IMR-90 (cell line): ENCODE measurements around the gene OR3A2. TPM values are rescaled to one million over a fixed set of nuclear protein-coding genes. Genes with fewer than 3 reads are reported as not detected.

ENCODE experiments used
- ATAC-seq: fragments of 200-7000 bp; cut with Tn5 transposase; 2 replicates; pipeline ENCODE4 v1.9.1; 2020; ENCODE audit warnings: low read depth, mild to moderate bottlenecking, moderate library complexity
- BruUV-seq: library from RNA; stranded (reverse); fragments of 400-500 nt; replicated peaks from 2 replicates; lab custom pipeline; 2021; lab: Mats Ljungman, UMichigan
- CTCF ChIA-PET: fragments of 300-600 bp; formaldehyde crosslinking; extraction: SDS; loops from one replicate; lab custom pipeline; 2021; ENCODE audit warnings: antibody characterized with exemption; lab: Yijun Ruan, JAX
- POLR2A ChIA-PET: fragments of 300-600 bp; sonication (Branson Sonifier 250); formaldehyde crosslinking; loops from one replicate; lab custom pipeline; 2022; ENCODE audit warnings: antibody characterized with exemption; ENCODE audit not compliant: unreplicated experiment; lab: Charles Lee
- DNase-seq: peaks from one replicate; pipeline ENCODE4 v3.0.0; 2013
- H2AFZ ChIP-seq: replicated peaks from 2 replicates; pipeline ENCODE3; 2013; ENCODE audit warnings: low read length, mild to moderate bottlenecking; ENCODE audit not compliant: poor library complexity
- H2AK5ac ChIP-seq: 2 replicates; pipeline ENCODE4 v1.6.1; 2013; ENCODE audit warnings: low read depth, low read length, inconsistent platforms
- H2AK9ac ChIP-seq: replicated peaks from 2 replicates; pipeline ENCODE3; 2013; ENCODE audit warnings: mild to moderate bottlenecking, low read depth, low read length, moderate library complexity; ENCODE audit not compliant: poor library complexity
- H2BK120ac ChIP-seq: 2 replicates; pipeline ENCODE4 v1.6.1; 2013; ENCODE audit warnings: low read depth, low read length, inconsistent platforms
- H2BK15ac ChIP-seq: 3 replicates; pipeline ENCODE4 v1.6.1; 2013; ENCODE audit warnings: low read depth, low read length, inconsistent platforms
- H2BK20ac ChIP-seq: 2 replicates; pipeline ENCODE4 v1.6.1; 2013; ENCODE audit warnings: low read depth, mild to moderate bottlenecking, inconsistent platforms, low read length, moderate library complexity
- H2BK5ac ChIP-seq: 2 replicates; pipeline ENCODE4 v1.6.1; 2013; ENCODE audit warnings: mild to moderate bottlenecking, low read depth, low read length, inconsistent platforms; ENCODE audit not compliant: poor library complexity, severe bottlenecking
- H3K14ac ChIP-seq: replicated peaks from 2 replicates; pipeline ENCODE4 v1.6.1; 2013; ENCODE audit warnings: low read depth, low read length, inconsistent platforms
- H3K18ac ChIP-seq: 2 replicates; pipeline ENCODE4 v1.6.1; 2013; ENCODE audit warnings: low read depth, low read length, control low read depth
- H3K23ac ChIP-seq: 2 replicates; pipeline ENCODE4 v1.6.1; 2013; ENCODE audit warnings: low read depth, low read length, inconsistent platforms
- H3K27ac ChIP-seq: 2 replicates; pipeline ENCODE4 v1.5.1; 2013; ENCODE audit warnings: mild to moderate bottlenecking, control low read depth, low read length; ENCODE audit not compliant: insufficient read depth
- H3K27me3 ChIP-seq: 2 replicates; pipeline ENCODE4 v1.6.1; 2013; ENCODE audit warnings: low read length; ENCODE audit not compliant: control insufficient read depth, insufficient read depth
- H3K36me3 ChIP-seq: 2 replicates; pipeline ENCODE4 v1.6.1; 2013; ENCODE audit warnings: low read length, mixed read lengths; ENCODE audit not compliant: control insufficient read depth, insufficient read depth
- H3K4ac ChIP-seq: 2 replicates; pipeline ENCODE4 v1.6.1; 2013; ENCODE audit warnings: low read depth, low read length, inconsistent platforms
- H3K4me1 ChIP-seq: 2 replicates; pipeline ENCODE4 v1.6.1; 2013; ENCODE audit warnings: low read length, mixed read lengths; ENCODE audit not compliant: control insufficient read depth, insufficient read depth
- H3K4me2 ChIP-seq: 2 replicates; pipeline ENCODE4 v1.6.1; 2013; ENCODE audit warnings: low read depth, mild to moderate bottlenecking, control low read depth, low read length, moderate library complexity
- H3K4me3 ChIP-seq: 2 replicates; pipeline ENCODE4 v1.5.1; 2013; ENCODE audit warnings: low read depth, mild to moderate bottlenecking, control low read depth, low read length, moderate library complexity; ENCODE audit not compliant: insufficient read depth
- H3K56ac ChIP-seq: 2 replicates; pipeline ENCODE4 v1.6.1; 2013; ENCODE audit warnings: low read length, inconsistent platforms; ENCODE audit not compliant: insufficient read depth; ENCODE audit errors: extremely low read depth
- H3K79me1 ChIP-seq, 2 experiments: 2 replicates each; pipeline ENCODE4 v1.6.1; 2013; ENCODE audit warnings: low read length in 2 of 2, inconsistent platforms in 1 of 2, low read depth in 1 of 2
- H3K9ac ChIP-seq: 2 replicates; pipeline ENCODE4 v1.6.1; 2013; ENCODE audit warnings: low read depth, low read length, control low read depth
- H3K9me1 ChIP-seq: 2 replicates; pipeline ENCODE4 v1.6.1; 2013; ENCODE audit warnings: low read length, inconsistent platforms; ENCODE audit not compliant: insufficient read depth
- H3K9me3 ChIP-seq: 2 replicates; pipeline ENCODE4 v1.6.1; 2013; ENCODE audit warnings: low read length; ENCODE audit not compliant: control insufficient read depth, insufficient read depth
- H4K20me1 ChIP-seq: 2 replicates; pipeline ENCODE4 v1.6.1; 2013; ENCODE audit warnings: low read length, inconsistent platforms; ENCODE audit not compliant: insufficient read depth
- H4K5ac ChIP-seq: 2 replicates; pipeline ENCODE4 v1.6.1; 2013; ENCODE audit warnings: mild to moderate bottlenecking, low read depth, low read length, control low read depth
- H4K8ac ChIP-seq, 2 experiments: 2 replicates each; pipeline ENCODE4 v1.6.1; 2013; ENCODE audit warnings: low read depth in 2 of 2, low read length in 2 of 2, control low read depth in 1 of 2, inconsistent platforms in 1 of 2
- H4K91ac ChIP-seq: 2 replicates; pipeline ENCODE4 v1.6.1; 2013; ENCODE audit warnings: low read depth, low read length, inconsistent platforms; ENCODE audit not compliant: insufficient read depth
- BHLHE40 ChIP-seq: fragments of 150-350 bp; IDR thresholded peaks from 2 replicates; pipeline ENCODE4 v1.6.1; 2016; ENCODE audit warnings: mild to moderate bottlenecking, low read depth, low read length
- CEBPB ChIP-seq: IDR thresholded peaks from 2 replicates; pipeline ENCODE4 v1.6.1; 2012; ENCODE audit warnings: low read depth, low read length, improper control_type of control experiment
- CHD1 ChIP-seq: IDR thresholded peaks from 2 replicates; pipeline ENCODE4 v1.6.1; 2012; ENCODE audit warnings: low read depth, low read length, improper control_type of control experiment
- ELK1 ChIP-seq: fragments of 150-350 bp; IDR thresholded peaks from 2 replicates; pipeline ENCODE4 v1.6.1; 2016; ENCODE audit warnings: low read depth, mild to moderate bottlenecking, low read length, moderate library complexity, borderline replicate concordance
- FOS ChIP-seq: fragments of 150-350 bp; IDR thresholded peaks from 2 replicates; pipeline ENCODE4 v1.6.1; 2016; ENCODE audit warnings: low read depth, low read length
- MAFK ChIP-seq: IDR thresholded peaks from 2 replicates; pipeline ENCODE4 v1.6.1; 2012; ENCODE audit warnings: low read depth, low read length, improper control_type of control experiment
- MAZ ChIP-seq: IDR thresholded peaks from 2 replicates; pipeline ENCODE4 v1.6.1; 2012; ENCODE audit warnings: low read depth, mild to moderate bottlenecking, low read length, improper control_type of control experiment, moderate library complexity, borderline replicate concordance
- MXI1 ChIP-seq: IDR thresholded peaks from 2 replicates; pipeline ENCODE4 v1.6.1; 2012; ENCODE audit warnings: low read depth, mild to moderate bottlenecking, low read length, moderate library complexity, borderline replicate concordance
- NFE2L2 ChIP-seq: fragments of 150-350 bp; IDR thresholded peaks from 2 replicates; pipeline ENCODE4 v1.6.1; 2016; ENCODE audit warnings: low read depth, mild to moderate bottlenecking, low read length
- POLR2A ChIP-seq: IDR thresholded peaks from 2 replicates; pipeline ENCODE4 v1.6.1; 2012; ENCODE audit warnings: mild to moderate bottlenecking, low read depth, low read length
- RAD21 ChIP-seq: IDR thresholded peaks from 2 replicates; pipeline ENCODE4 v1.6.1; 2012; ENCODE audit warnings: low read length, improper control_type of control experiment
- RCOR1 ChIP-seq: IDR thresholded peaks from 2 replicates; pipeline ENCODE4 v1.6.1; 2012; ENCODE audit warnings: mild to moderate bottlenecking, low read length, improper control_type of control experiment; ENCODE audit not compliant: insufficient replicate concordance
- SMC3 ChIP-seq: fragments of 150-350 bp; IDR thresholded peaks from 2 replicates; pipeline ENCODE4 v1.6.1; 2016; ENCODE audit warnings: low read depth, mild to moderate bottlenecking, antibody characterized with exemption, low read length, moderate library complexity
- USF2 ChIP-seq: fragments of 150-350 bp; IDR thresholded peaks from 2 replicates; pipeline ENCODE4 v1.6.1; 2017; ENCODE audit warnings: mild to moderate bottlenecking, antibody characterized with exemption, low read length, low read depth
- WGBS, 2 experiments: methylation state at CpG; one replicate each; pipeline versions ENCODE4 v1.1.5 to v1.1.7; 2013; ENCODE audit warnings: missing lambda C conversion rate in 2 of 2; ENCODE audit not compliant: insufficient read length in 1 of 2; ENCODE audit errors: extremely low coverage in 2 of 2; 5-methylcytosine and 5-hydroxymethylcytosine counted together
- dilution Hi-C: fragments of 300-500 bp; cut with HindIII; formaldehyde crosslinking; loops from one replicate; pipeline ENCODE4 v1.14.3; 2018; ENCODE audit warnings: low sequenced_read_pairs; ENCODE audit not compliant: unreplicated experiment
- in situ Hi-C: fragments of 300-500 bp; cut with MboI; formaldehyde crosslinking; loops from 3 replicates; pipeline ENCODE4 v1.14.3; 2019; ENCODE audit warnings: low sequenced_read_pairs, inconsistent platforms, mixed read lengths
- intact Hi-C: fragments of 100-400 bp; cut with micrococcal nuclease; formaldehyde crosslinking; loops from 2 replicates; pipeline ENCODE4 v1.10.0; 2022
- polyA plus RNA-seq, 3 experiments: library from polyadenylated mRNA; depleted of rRNA; stranded (reverse); fragments of >200 nt; gene quantifications; 2 replicates each; pipeline ENCODE4 v1.2.3, GENCODE V29; 2012; ENCODE audit warnings: low replicate concordance in 1 of 3
- total RNA-seq: library from RNA; depleted of rRNA; stranded (reverse); fragments of >200 nt; gene quantifications from 2 replicates; pipeline ENCODE4 v1.2.3, GENCODE V29; 2012
- TF ChIP-seq, protein P1 (sequence below): conservative IDR thresholded peaks from 2 replicates; pipeline ENCODE4 v1.5.1; 2012; ENCODE audit warnings: mild to moderate bottlenecking, low read depth, low read length, improper control_type of control experiment

Gene OR3A2
- total and polyA plus RNA-seq, 2 of the 4 experiments (the other 2 are of a cell fraction) = not detected

GRCh38 chr17:3256575-3256974 is 129.5 kb downstream of the OR3A2 start:
- no peaks in the 10 kb centered on the region for H3K79me1 ChIP-seq
- H3K9me1 ChIP-seq = no peaks in the 10 kb centered on the region
- H3K18ac ChIP-seq = no peak overlapping the region
- dilution Hi-C loops = no loop called here
- no peak overlapping the region for H3K56ac ChIP-seq
- ATAC-seq (no peak), DNase-seq (no peak)
- no peak overlapping the region for H3K14ac ChIP-seq
- ChIA-PET CTCF (no interaction called here), POLR2A (no interaction called here)
- no peak overlapping the region for H2BK5ac ChIP-seq
- TF ChIP-seq FOS (no peak), BHLHE40 (no peak), CEBPB (no peak), SMC3 (no peak), RCOR1 (no peak), USF2 (no peak), MXI1 (no peak), NFE2L2 (no peak), ELK1 (no peak), CHD1 (no peak), MAZ (no peak), POLR2A (no peak), RAD21 (no peak), MAFK (no peak)
- TF ChIP-seq, protein P1, sequence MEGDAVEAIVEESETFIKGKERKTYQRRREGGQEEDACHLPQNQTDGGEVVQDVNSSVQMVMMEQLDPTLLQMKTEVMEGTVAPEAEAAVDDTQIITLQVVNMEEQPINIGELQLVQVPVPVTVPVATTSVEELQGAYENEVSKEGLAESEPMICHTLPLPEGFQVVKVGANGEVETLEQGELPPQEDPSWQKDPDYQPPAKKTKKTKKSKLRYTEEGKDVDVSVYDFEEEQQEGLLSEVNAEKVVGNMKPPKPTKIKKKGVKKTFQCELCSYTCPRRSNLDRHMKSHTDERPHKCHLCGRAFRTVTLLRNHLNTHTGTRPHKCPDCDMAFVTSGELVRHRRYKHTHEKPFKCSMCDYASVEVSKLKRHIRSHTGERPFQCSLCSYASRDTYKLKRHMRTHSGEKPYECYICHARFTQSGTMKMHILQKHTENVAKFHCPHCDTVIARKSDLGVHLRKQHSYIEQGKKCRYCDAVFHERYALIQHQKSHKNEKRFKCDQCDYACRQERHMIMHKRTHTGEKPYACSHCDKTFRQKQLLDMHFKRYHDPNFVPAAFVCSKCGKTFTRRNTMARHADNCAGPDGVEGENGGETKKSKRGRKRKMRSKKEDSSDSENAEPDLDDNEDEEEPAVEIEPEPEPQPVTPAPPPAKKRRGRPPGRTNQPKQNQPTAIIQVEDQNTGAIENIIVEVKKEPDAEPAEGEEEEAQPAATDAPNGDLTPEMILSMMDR = no peak
- H2BK120ac ChIP-seq = no peak overlapping the region
- H4K20me1 ChIP-seq = no peaks in the 10 kb centered on the region
- no peaks in the 10 kb centered on the region for H3K36me3 ChIP-seq
- H4K91ac ChIP-seq = no peak overlapping the region
- no peak overlapping the region for H3K27ac ChIP-seq
- H3K4ac ChIP-seq = no peak overlapping the region
- H3K9me3 ChIP-seq = peaks cover 20% of the 10 kb centered on the region
- H3K9ac ChIP-seq = no peak overlapping the region
- no peaks in the 10 kb centered on the region for H3K4me1 ChIP-seq
- H2AK9ac ChIP-seq = no peak overlapping the region
- intact Hi-C loops = no loop called here
- H2AK5ac ChIP-seq = no peak overlapping the region
- in situ Hi-C loops = no loop called here
- WGBS, 2 experiments = 55% methylated on average over 5 of the region's 8 CpGs; no CpG with 5 or more reads in 1 of the 2 experiments
- H2BK20ac ChIP-seq = no peak overlapping the region
- H2AFZ ChIP-seq = no peak overlapping the region
- no TSS peak for BruUV-seq
- no peaks in the 10 kb centered on the region for H3K27me3 ChIP-seq
- H3K4me2 ChIP-seq = no peak overlapping the region
- no peak overlapping the region for H4K8ac ChIP-seq
- no peak overlapping the region for H4K5ac ChIP-seq
- H3K4me3 ChIP-seq = no peak overlapping the region
- no peak overlapping the region for H2BK15ac ChIP-seq
- no peak overlapping the region for H3K23ac ChIP-seq
